NCI-H1092 treated with DMSO at 0.1 percent for 48 hours (cell line): Measurements from ENCODE around the gene TECTA.
"Not testable (repeated sequence)": the region's sequence is repeated elsewhere in the genome, so short reads cannot be mapped to it uniquely, and the experiment has no call there.

Experiments used
- DNase-seq: peaks from one replicate; lab custom pipeline; 2025; lab: John Stamatoyannopoulos, UW

TECTA gene

DNA sequence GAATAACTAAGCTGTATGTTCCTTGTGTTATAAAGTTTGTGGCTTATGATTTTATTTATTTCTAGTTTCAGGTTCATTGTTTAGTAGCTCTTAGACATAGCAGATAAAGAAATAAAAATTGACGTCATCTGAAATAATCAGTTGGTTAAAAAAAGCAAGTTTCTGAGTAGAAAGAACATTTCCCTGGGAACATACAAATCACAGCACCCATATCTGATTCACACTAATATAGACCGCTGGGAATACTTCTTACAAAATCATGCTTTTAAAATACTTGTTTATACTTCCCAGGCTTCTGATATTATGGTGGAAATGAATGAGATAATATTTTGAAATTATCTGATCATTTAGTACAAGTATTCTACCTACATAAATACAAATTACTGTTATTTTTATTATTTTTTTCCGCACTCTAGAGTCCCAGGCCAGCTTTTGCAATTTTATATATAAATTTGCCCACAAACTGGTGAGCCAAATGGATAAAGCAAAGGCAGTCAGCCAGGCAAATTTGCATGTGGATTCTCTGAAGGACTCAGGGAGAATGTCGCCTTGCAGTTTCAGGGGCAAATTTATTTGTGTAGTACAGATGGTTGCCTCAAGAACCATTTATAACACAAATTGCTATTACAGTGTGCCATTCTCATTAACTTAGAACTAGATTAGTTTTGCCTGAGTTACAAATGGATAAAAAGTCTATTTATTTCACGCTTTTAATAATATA lies 128.6 kb downstream of the TECTA start:
- no peak for DNase-seq

- no peak for DNase-seq
These were observed 130.7 kb downstream of the TECTA start for GRCh38 chr11:121231576-121232278.

- DNase-seq, result no peak
These were observed 134.0 kb downstream of the TECTA start for GRCh38 chr11:121235057-121235456.

DNA sequence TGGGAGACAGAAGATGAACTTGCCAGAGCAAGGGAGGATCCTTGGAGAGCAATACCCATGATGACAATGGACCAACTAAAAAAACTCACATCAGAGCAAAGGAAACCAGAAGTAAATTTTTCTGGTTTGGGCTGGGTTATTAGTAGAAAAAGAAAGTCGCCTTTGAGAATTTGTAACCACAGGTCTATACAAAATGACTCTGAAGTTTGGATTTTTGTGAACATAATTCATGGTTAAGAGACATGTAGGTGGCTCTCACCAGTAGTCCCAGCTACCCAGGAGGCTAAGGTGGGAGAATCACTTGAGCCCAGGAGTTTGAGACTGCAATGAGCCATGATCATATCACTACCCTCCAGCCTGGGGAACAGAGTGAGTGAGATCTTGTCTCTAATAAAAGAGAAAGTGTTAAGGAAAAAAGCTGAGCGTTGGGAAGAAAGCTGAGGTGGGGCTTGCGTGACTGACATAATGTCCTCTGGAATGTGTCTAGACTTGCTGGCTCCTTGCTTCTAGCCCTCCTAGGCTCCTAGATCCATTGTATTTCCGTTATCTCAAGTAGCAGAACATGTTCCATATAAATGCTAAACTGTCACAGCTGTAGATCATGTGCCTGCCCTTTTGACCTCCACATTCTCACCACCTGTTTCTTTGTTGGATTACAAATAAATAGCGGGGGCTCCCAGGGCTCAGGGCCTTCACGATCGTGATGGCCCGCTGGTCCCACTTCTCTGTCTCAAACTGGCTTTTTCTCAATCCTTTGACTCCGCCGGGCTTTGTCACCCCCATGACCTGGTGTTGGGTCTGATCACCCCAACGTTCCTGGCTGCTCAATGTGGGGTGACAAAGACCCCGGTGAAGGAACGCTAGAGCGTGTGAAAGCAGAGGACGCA lies 135.3 kb downstream of the TECTA start:
- no peak for DNase-seq

GRCh38 chr11:121237247-121237646 lies 136.2 kb downstream of the TECTA start:
- not testable (repeated sequence) for DNase-seq

DNA sequence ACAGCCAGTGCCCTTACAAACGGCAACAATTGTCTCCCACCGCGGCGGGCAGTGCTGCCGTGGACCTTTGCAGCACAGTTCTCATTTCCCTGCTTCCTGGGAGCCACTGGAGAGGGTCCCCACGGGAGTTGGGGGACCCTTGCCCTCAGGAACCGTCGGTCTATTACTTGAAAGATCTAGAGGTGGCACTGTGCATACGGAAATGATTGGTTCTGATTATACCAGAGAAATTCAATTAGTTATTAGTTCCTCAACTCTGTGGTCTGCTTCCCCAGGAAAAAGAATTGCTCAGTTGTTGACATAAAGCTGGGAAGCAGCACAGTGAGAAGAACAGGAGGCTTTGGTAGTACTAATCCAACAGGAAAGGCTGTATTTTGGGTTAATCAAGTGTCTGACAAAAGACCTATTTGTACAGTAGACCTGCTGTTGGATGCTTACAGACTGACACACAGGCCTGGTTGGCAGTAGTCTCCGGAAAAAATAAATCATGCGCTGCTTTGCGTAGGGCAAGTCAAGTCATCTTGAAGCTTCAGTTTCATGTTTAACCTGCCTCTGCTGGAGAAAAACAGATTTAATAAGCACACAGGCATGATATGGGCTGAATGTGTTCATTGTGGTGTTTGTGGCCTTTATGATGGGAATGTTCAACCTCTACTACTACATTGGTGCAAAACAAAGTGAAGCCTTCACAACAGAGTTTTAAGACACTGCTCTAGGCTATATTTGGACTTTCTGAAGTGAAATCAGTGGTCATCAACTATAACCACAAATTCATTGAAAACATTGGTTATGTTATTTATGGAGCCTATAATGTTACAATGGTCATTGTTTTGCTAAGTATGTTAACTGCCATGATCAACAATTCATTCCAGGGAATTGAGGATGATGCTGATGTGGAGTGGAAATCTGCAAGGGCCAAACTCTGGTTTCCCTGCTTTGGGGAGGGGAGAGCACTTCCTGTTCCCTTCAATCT lies 136.9 kb downstream of the TECTA start:
- DNase-seq, result no peak

DNA sequence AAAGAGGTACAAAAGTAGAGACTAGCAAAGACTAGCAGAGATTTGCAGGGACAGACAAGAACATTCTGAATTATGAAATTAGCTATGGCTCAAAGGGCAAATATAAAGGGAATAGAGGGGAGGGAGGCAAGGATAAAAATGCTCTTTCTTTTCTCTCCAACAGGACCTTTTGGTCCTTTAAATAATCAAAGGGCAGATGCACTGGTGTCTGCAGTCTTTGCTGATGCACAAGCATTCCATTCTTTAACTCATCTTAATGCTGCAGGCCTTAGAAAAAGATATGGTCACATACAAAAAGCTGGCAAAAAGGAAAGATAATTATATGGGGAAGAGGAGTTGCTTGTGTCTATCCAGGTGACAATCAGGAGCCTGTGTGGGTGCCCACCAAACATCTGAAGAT lies 137.9 kb downstream of the TECTA start:
- DNase-seq, result no peak

DNA sequence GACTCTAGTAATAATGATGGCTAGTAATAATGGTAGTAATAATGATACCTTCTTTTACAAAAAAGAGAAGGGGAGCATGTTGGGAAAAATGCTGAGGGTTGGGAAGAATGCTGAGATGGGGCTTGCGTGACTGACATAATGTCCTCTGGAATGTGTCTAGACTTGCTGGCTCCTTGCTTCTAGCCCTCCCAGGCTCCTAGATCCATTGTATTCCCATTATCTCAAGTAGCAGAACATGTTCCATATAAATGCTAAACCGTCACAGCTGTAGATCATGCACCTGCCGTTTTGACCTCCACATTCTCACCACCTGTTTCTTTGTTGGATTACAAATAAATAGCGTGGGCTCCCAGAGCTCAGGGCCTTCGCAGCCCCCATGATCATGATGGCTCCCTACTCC lies 139.0 kb downstream of the TECTA start:
- not testable (repeated sequence) for DNase-seq

DNA sequence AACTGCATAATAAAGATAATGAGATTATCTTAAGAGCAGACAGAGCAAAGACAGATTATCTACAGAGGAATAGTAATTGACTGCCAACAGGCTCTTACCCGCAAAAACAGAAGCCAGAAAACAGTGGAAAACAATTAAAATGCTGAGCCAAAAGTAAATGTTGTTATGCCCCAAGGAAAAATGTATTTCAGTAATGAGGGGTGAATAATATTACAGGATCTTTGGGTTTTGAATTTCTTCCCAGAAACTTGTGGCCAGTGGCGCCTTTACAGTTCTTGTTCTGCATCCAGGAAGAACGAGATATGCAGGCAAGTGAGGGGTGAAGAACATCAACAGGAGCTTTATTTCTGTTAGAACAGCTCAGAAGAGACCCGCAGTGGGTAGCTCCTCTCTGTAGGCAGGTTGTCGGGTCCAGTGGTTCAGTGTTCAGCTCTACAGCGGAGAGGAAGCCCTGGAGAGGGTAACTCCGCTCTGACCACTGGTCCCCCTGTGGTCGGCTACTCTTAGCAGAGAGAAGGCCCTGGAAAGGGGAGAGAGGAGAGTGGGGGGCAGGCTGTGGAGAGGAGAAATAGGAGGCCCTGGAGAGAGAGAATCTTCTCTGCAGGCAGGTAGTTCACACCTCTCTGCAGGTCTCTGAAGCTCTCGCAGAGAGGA lies 139.7 kb downstream of the TECTA start:
- no peak for DNase-seq
